Erythroblast (primary cell): ENCODE data around the gene CFAP73.

Experiments
- GATA1 ChIP-seq: IDR thresholded peaks from 2 replicates; pipeline ENCODE4 v1.6.1; 2011; ENCODE audit warnings: low read depth, mild to moderate bottlenecking, control low read depth, low read length, moderate library complexity
- POLR2A ChIP-seq: IDR thresholded peaks from 2 replicates; pipeline ENCODE4 v1.6.1; 2011; ENCODE audit warnings: mild to moderate bottlenecking, low read length

GRCh38 chr12:113129664-113130456, 19.7 kb upstream of the CFAP73 start:
- TF ChIP-seq POLR2A (no peak), GATA1 (no peak)
